SJCRH30 (cell line): ENCODE data around the gene CEMIP2. TPM values are rescaled to one million over a fixed set of nuclear protein-coding genes. Genes with fewer than 3 reads are reported as not detected.
A peak's percentile ranks its signal among the peaks of the same experiment; 100 is the strongest.
"Not testable (repeated sequence)": the region's sequence is repeated elsewhere in the genome, so short reads cannot be mapped to it uniquely, and the experiment has no call there.

ENCODE experiments used
- DNase-seq, 2 experiments: peaks; one replicate each; pipeline ENCODE4 v3.0.0-alpha.2; 2015 to 2020
- H3K27ac ChIP-seq: fragments of 250-450 bp; sonication (Bioruptor Pico); 2 replicates; pipeline ENCODE4 v1.5.1; 2020; ENCODE audit warnings: mild to moderate bottlenecking, moderate library complexity
- H3K27me3 ChIP-seq: fragments of 250-450 bp; sonication (Bioruptor Pico); 2 replicates; pipeline ENCODE4 v1.5.1; 2020; ENCODE audit warnings: mild to moderate bottlenecking, moderate library complexity
- H3K36me3 ChIP-seq: fragments of 250-450 bp; sonication (Bioruptor Pico); 2 replicates; pipeline ENCODE4 v1.5.1; 2020; ENCODE audit warnings: mild to moderate bottlenecking, moderate library complexity
- H3K4me1 ChIP-seq: fragments of 250-450 bp; sonication (Bioruptor Pico); 2 replicates; pipeline ENCODE4 v1.5.1; 2020; ENCODE audit warnings: mild to moderate bottlenecking, moderate library complexity
- H3K4me3 ChIP-seq: fragments of 250-450 bp; sonication (Bioruptor Pico); 2 replicates; pipeline ENCODE4 v1.5.1; 2020; ENCODE audit warnings: mild to moderate bottlenecking, moderate library complexity
- H3K9me3 ChIP-seq: fragments of 250-450 bp; sonication (Bioruptor Pico); replicated peaks from 2 replicates; pipeline ENCODE4 v1.5.1; 2020; ENCODE audit warnings: mild to moderate bottlenecking, moderate library complexity
- total RNA-seq: library from RNA; depleted of rRNA; stranded (reverse); fragments of >200 nt; shearing (Covaris generic); gene quantifications from 2 replicates; pipeline ENCODE4 v1.2.3, GENCODE V29; 2014

The CEMIP2 gene
- total RNA-seq, 1 experiment from 2014 or later, result 42.2 TPM

DNA sequence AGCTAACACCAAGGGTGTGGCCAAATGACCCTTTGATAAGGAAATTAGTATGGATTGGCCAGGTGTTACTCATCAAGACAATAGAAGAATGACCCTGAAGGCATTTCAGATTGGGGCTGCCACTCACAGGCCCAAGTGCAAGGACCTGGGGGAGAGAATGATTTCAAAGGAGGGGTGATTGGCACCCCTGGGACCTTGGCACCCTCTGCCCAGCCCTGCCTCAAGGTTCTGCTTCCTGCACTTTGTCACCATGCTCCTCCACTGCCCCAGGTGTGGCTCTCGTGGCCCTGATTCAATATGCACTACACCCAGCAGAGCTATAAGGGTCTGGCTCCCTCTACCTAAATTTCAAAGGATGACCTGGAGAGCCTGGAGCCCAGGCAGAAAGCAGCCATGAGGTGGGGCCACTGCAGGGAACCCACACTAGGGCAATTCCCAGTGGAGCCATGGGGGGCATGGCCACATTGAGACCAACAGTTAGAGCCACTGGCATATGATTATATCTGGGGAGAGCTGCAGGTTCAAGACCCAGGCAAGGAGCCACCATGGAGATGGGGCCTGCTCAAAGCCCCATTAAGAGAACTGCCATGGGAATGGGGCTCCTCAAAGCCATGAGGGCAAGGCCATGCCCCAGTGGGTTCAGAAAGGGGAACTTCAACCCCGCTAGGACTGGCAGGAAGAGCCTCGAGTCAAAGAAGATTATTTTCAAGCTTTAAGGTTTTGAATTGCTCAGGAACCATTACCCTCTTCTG is 93.0 kb downstream of the CEMIP2 start:
- Histone ChIP-seq H3K27me3 (no peaks in the 10 kb centered on the region), H3K9me3 (peaks cover 6% of the 10 kb centered on the region), H3K27ac (no peak overlapping the region), H3K4me1 (0 out of 2 replicates have a peak, but pooled peaks cover 3% of the 10 kb centered on the region), H3K4me3 (no peak overlapping the region), H3K36me3 (no peaks in the 10 kb centered on the region)
- DNase-seq, result no peak

DNA sequence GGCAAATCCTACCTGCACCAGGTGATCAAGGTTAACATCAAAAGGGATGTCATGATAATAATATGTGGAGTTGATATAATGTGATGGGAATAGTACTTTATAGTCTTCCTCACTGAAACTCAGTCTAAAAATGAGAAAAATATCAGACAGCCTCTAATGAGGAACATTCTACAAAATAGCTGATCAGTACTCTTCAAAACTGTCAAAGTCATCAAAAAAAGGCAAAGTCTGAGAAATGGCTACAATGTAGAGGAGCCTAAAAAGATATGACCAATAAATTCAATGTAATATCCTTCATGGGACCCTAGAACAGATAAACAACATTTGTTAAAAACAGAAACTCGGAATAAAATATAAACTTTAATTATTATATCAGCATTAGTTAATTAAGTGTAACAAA is 95.7 kb downstream of the CEMIP2 start:
- DNase-seq, result no peak
- H3K4me1 ChIP-seq, result 0 out of 2 replicates have a peak, but pooled peaks cover 2% of the 10 kb centered on the region
- H3K36me3 ChIP-seq, result no peaks in the 10 kb centered on the region
- peaks cover 6% of the 10 kb centered on the region for H3K9me3 ChIP-seq
- H3K27me3 ChIP-seq, result no peaks in the 10 kb centered on the region
- H3K4me3 ChIP-seq, result no peak overlapping the region
- no peak overlapping the region for H3K27ac ChIP-seq

DNA sequence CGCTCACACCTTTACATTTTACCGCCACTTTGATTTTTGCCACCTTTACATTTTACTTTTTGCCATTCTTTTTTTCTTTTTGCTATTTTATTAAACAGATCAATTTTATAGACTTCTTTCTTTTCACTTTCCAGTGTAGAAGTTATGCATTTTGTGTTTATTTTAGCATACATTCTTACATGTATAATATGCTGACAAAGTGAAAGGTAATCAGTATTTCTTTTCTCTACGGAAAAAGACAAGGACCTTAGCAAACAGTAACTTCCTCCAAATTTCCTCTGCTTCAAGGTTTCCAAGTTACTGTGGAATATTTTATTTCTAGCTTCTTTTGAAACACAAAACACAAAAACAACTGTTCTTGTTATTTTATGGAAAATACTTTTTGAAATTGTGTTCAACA is 97.0 kb downstream of the CEMIP2 start:
- H3K27ac ChIP-seq, result no peak overlapping the region
- no peaks in the 10 kb centered on the region; the same call in 1 of the 2 replicates for H3K4me1 ChIP-seq
- no peaks in the 10 kb centered on the region for H3K36me3 ChIP-seq
- DNase-seq, result no peak
- H3K4me3 ChIP-seq, result no peak overlapping the region
- H3K9me3 ChIP-seq, result peaks cover 6% of the 10 kb centered on the region
- H3K27me3 ChIP-seq, result no peaks in the 10 kb centered on the region

DNA sequence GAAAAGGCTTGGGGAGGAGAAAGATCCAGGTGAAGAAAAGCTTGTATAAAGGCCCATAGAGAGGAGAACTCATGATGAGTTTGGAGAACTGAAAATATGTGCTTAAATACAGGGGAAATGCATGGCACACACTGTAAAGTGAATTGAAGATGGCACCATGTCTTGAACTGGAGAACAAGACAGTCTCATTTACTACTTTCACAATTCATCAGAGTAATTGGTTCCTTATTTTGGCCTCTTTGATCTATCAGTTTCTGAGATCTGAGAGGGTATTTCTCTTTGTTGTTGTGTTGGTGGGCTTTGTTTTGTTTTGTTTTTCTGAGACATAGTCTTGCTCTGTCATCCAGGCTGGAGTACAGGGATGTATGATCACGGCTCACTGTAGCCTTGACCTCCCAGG is 98.2 kb downstream of the CEMIP2 start:
- no peak overlapping the region for H3K4me3 ChIP-seq

DNA sequence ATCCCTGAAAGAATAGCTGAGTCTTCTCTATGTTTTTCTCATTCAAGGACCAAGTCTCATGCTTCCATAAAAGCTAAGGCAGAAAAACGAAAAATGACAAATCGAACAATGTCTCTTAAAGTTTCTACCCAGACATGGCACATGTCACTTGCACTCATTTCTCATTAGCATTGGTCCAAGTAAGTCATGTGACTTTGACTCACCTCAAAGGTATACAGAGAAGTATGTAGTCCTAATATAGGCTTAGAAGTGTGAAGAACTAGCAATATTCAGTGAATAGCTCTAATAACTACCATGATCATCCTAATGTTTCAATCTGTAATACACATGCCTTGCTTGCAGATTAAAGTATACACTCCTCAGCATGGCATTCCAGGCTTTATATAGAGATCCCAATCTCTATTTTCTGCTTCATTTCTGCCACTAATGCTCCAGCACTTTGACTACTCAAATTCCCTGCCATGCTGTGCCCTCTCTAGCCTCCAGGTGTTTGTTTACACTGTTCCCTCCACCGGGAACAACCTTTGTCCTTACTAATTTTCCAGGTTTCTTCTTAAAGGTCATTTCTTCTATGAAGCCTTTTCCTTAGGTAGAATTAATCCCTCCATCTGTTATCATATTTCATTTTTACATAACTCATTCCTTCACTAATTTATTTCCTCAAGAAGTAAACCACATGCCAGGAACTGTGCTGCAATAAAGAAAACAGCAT is 98.9 kb downstream of the CEMIP2 start:
- no peaks in the 10 kb centered on the region; the same call in 1 of the 2 replicates for H3K9me3 ChIP-seq
- H3K27ac ChIP-seq, result no peak overlapping the region
- no peaks in the 10 kb centered on the region for H3K27me3 ChIP-seq
- no peaks in the 10 kb centered on the region for H3K36me3 ChIP-seq
- H3K4me3 ChIP-seq, result no peak overlapping the region
- H3K4me1 ChIP-seq, result peaks cover 16% of the 10 kb centered on the region
- DNase-seq, result no peak

More for the DNA sequence above, 98.2 kb downstream of the CEMIP2 start:
- no peaks in the 10 kb centered on the region for H3K36me3 ChIP-seq
- H3K9me3 ChIP-seq, result no peaks in the 10 kb centered on the region; the same call in 1 of the 2 replicates
- no peak overlapping the region for H3K27ac ChIP-seq
- no peak for DNase-seq
- H3K27me3 ChIP-seq, result no peaks in the 10 kb centered on the region
- peaks cover 9% of the 10 kb centered on the region for H3K4me1 ChIP-seq

DNA sequence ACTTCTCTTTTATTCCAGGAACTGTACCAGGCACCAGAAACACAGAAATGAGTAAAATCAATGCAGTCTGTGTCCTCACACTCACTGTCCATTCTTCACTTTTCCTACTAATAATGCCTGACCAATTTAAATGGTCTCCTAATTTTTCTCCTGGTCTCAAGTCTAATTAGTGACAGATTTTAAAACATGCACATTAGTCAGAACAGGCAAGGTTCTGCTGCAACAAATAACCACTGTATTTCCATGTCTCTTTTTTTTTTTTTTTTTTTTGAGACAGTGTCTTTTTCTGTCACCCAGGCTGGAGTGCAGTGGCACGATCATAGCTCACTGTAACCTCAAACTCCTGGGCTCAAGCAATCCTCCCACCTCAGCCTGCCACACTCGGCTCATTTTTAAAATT is 99.6 kb downstream of the CEMIP2 start:
- Histone ChIP-seq H3K4me1 (peaks cover 22% of the 10 kb centered on the region), H3K4me3 (no peak overlapping the region), H3K27ac (no peak overlapping the region), H3K36me3 (no peaks in the 10 kb centered on the region), H3K27me3 (no peaks in the 10 kb centered on the region), H3K9me3 (no peaks in the 10 kb centered on the region; the same call in 1 of the 2 replicates)
- no peak for DNase-seq

DNA sequence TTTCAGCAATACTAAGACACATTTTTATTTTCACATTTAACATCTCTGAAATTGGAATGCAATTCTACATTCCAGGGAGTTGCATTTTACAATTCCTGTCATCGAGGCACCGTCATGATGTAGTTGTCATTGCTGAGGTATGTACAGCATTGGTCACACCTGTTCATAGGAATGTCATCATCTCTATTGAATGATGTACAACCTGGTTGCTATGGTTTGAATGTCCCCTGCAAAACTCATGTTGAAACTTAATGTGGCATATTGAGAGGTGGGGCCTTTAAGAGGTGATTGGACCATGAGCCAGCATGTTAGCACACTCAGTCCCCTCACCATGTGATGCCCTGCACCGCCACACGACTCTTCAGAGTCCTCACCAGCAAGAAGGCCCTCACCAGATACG is 103.1 kb downstream of the CEMIP2 start:
- peak; percentile 28 to 38 for DNase-seq
- H3K27ac ChIP-seq, result peak overlapping the region; percentile 86

DNA sequence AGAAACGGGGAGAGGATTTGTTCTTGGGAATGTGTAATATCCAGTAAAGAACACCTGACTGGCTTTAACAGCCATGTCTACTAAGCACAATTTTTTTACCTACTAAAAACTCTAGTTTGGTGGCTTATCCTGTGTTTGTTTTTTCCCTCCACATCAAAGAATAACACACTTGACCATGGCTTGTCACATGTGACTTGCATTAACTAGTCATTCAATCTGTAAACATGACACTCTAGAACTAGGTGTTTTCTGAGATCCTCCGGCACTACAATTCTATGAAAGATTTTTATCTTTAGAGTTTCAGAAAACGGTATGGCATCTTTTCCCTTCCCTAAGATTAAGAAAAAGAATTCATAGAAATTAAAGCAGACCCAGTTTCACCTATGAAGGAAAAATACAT is 103.7 kb downstream of the CEMIP2 start:
- Histone ChIP-seq H3K36me3 (no peaks in the 10 kb centered on the region), H3K4me3 (no peak overlapping the region; the same call in 1 of the 2 replicates), H3K27ac (peak overlapping the region; percentile 86), H3K4me1 (peaks cover 41% of the 10 kb centered on the region), H3K9me3 (no peaks in the 10 kb centered on the region; the same call in 1 of the 2 replicates), H3K27me3 (no peaks in the 10 kb centered on the region)
- DNase-seq, result no peak

More for the DNA sequence above, 103.1 kb downstream of the CEMIP2 start:
- H3K4me1 ChIP-seq, result peaks cover 41% of the 10 kb centered on the region
- no peaks in the 10 kb centered on the region for H3K27me3 ChIP-seq
- H3K9me3 ChIP-seq, result no peaks in the 10 kb centered on the region; the same call in 1 of the 2 replicates
- no peak overlapping the region for H3K4me3 ChIP-seq
- H3K36me3 ChIP-seq, result no peaks in the 10 kb centered on the region

DNA sequence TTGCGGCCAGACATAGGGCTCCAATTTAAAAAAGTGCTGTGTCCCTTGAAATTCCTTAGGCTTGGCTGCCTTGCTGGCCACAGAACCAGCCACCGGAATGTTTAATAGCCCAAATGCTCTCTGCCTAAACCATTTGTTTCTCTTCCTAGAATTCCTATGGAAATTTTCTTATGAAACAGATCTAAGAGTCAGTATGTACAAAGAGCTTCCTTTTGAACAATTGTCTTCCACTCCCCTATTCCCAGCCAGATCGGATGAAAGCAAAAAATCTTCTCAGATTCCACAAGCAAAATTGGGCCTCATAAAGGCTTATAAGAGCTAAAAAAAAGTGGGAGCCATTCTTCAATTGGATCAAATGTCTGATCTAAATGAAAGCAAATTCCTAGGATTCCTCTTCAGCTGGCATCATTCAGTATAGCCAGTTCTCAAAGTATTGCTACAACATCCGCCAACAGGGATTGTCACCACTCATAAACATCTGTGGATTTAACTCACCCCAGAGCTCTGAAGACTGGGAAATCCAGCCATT is 104.3 kb downstream of the CEMIP2 start:
- peak; percentile 61 to 74 for DNase-seq
- Histone ChIP-seq H3K36me3 (no peaks in the 10 kb centered on the region), H3K27me3 (no peaks in the 10 kb centered on the region), H3K4me3 (no peak overlapping the region; the same call in 1 of the 2 replicates), H3K9me3 (no peaks in the 10 kb centered on the region; the same call in 1 of the 2 replicates), H3K4me1 (peaks cover 41% of the 10 kb centered on the region), H3K27ac (peak overlapping the region; percentile 86)

DNA sequence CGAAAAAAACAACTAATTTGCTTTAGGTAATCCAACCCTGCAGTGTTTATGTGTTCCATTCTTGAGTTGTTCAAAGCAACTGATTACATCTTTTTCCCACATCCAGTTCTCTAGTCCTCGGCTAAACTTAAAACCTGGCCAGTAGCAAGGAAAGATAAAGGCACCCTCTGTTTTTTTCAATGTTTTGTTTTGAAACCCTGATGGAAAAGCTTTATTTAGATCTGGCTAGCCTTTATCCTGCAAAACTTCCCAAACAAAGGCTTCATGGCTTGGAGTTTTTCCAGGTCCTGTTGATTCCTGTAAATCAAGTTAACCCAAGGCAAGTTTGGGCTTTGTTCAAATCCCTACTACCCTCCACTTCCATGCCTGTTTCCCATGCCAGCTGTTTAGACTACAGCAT is 105.1 kb downstream of the CEMIP2 start:
- Histone ChIP-seq H3K36me3 (no peaks in the 10 kb centered on the region), H3K27ac (peak overlapping the region; percentile 86), H3K4me1 (peaks cover 41% of the 10 kb centered on the region), H3K9me3 (no peaks in the 10 kb centered on the region; the same call in 1 of the 2 replicates), H3K4me3 (peak overlapping the region; percentile 13; the same call in 1 of the 2 replicates), H3K27me3 (no peaks in the 10 kb centered on the region)
- DNase-seq, result peak; percentile 42 to 66

DNA sequence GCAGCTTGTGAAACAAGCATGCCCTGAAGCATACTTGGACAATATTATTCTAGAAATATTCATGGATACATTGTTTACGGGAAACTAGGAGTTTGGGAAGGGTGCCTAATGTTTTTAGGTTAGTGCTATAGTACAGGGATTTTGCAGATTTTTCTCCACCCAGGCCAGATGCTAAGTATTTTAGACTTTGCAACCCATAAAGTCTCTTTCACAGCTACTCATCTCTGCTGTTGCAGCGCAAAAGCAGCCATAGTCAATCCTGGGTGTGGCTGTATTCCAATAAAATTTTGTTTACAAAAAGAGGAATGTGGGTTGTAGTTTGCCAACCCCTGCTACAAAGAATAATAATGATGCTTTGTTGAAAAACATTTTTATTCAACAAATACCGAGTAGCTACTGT is 106.2 kb downstream of the CEMIP2 start:
- peaks cover 41% of the 10 kb centered on the region for H3K4me1 ChIP-seq
- H3K27me3 ChIP-seq, result no peaks in the 10 kb centered on the region
- H3K9me3 ChIP-seq, result no peaks in the 10 kb centered on the region; the same call in none of the 2 replicates
- no peaks in the 10 kb centered on the region for H3K36me3 ChIP-seq
- DNase-seq, result no peak
- no peak overlapping the region for H3K4me3 ChIP-seq
- no peak overlapping the region for H3K27ac ChIP-seq

DNA sequence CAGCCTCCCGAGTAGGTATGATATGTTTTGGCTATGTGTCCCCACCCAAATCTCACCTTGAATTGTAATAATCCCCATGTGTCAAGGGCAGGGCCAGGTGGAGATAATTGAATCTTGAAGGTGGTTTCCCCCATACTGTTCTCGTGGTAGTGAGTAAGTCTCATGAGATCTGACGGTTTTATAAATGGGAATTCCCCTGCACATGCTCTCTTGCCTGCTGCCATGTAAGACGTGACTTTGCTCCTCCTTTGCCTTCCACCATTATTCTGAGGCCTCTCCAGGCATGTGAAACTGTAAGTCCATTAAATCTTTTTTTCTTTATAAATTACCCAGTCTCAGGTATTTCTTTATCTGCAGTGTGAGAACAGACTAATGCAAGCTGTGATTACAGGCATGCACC is 111.0 kb downstream of the CEMIP2 start:
- not testable (repeated sequence) for H3K9me3 ChIP-seq, DNase-seq, H3K27ac ChIP-seq, H3K27me3 ChIP-seq, H3K4me3 ChIP-seq, H3K36me3 ChIP-seq, H3K4me1 ChIP-seq

DNA sequence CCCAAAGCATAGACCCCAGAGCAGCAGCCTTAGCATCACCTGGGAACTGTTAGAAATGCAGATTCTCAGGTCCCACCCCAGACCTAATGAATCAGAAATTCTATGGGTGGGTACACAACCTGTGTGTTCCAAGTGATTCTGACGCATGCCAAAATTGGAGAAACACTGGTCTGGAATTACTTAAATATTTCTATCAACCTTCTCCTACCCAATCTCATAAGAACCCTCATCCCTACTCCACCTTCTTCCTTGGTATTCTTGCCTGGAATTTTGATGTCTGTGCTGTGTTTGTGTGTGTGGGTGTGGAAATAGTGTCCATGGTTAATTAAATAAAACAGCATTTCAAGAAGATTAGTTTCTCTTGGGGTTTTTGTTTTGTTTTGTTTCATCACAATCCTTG is 111.8 kb downstream of the CEMIP2 start:
- no peaks in the 10 kb centered on the region for H3K36me3 ChIP-seq
- no peaks in the 10 kb centered on the region; the same call in none of the 2 replicates for H3K9me3 ChIP-seq
- no peak overlapping the region for H3K4me3 ChIP-seq

DNA sequence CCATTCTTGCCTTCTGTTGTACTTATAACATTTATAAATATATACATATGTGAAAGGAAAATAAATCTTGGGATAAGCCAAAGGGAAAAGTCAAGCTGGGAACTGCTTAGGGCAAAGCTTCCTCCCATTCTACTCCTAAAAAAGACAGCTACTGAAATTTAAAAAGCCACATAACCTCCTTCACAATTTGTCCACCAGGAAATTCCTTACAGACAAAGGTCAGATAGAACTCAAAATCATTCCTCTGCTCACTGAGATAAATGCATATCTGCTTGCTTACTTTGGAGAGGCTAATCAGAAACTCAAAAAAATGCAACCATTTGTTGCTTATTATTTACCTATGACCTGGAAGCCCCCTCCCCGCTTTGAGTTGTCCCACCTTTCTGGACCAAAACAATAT is 112.5 kb downstream of the CEMIP2 start:
- Histone ChIP-seq H3K36me3 (no peaks in the 10 kb centered on the region), H3K4me1 (no peaks in the 10 kb centered on the region), H3K27ac (no peak overlapping the region), H3K4me3 (no peak overlapping the region), H3K27me3 (no peaks in the 10 kb centered on the region), H3K9me3 (no peaks in the 10 kb centered on the region; the same call in none of the 2 replicates)
- DNase-seq, result no peak

More for the DNA sequence above, 111.8 kb downstream of the CEMIP2 start:
- no peak for DNase-seq
- no peaks in the 10 kb centered on the region for H3K4me1 ChIP-seq
- no peaks in the 10 kb centered on the region for H3K27me3 ChIP-seq
- H3K27ac ChIP-seq, result no peak overlapping the region

DNA sequence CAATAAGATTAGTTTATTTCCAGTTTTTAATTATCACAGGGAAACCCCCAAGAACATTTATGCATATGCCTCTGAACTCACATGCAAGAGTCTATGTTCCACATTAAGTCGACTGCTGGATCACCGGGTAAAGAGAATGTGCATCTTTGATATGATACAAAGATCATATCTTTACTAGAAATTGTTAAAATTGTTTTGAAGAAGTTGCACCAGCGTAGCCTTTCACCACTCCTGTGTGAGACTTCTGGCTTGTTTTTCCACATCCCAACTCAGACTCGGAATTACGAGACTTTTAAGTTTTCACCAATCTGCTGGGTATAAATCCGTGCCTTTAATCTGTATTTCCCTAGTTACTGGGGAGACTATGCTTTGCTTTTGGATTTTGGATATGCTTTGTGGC is 113.2 kb downstream of the CEMIP2 start:
- Histone ChIP-seq H3K4me1 (no peaks in the 10 kb centered on the region), H3K27me3 (no peaks in the 10 kb centered on the region), H3K4me3 (no peak overlapping the region), H3K9me3 (no peaks in the 10 kb centered on the region; the same call in none of the 2 replicates), H3K36me3 (no peaks in the 10 kb centered on the region), H3K27ac (no peak overlapping the region)
- no peak for DNase-seq
